ENCODE data around the gene NFATC2IP.

NFATC2IP gene

GRCh38 chr16:29004496-29005139, 53.9 kb downstream of the NFATC2IP start:
- peak; percentile 49 for DNase-seq

GRCh38 chr16:29007730-29008593, 57.2 kb downstream of the NFATC2IP start:
- DNase-seq: peak; percentile 61

DNA sequence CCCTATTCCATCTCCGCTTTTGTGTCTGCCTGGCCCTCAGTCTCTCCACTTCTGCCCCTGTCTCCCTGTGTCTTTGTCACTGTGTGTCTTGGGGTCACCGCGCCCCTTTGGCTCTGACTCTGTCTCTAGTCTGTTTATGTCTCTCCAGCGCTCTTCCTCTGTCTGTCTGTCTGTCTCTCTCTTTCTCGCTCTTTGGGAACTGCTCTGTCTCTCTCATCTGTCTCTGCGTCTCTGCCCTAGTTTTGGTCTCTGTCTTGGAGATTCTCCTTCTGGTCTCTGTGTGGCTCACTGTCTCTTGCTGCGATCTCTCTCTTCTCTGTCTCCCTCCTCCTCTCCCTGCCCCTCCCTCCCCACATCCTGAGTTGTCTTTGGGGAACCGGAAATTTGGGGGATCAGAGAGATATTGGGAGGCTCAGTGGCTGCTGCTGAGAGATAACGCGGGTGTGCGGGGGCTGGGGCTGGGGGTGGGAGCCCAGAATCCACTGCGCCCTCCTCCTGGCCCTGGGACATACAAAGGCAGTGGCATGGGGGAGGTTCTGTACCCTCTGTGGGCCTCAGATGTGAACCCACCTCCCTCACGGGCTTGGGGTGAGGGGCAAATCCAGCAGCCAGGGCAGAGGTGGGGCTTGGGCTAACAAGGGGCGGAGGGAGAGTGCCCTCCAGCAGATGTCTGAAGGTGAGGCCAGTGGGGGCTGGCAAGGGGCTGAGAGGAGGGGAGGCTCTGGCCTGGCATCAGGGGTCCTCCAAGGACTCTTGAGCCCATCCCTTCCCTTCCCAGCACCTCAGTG, 58.5 kb downstream of the NFATC2IP start:
- peak; percentile 24 for DNase-seq

DNA sequence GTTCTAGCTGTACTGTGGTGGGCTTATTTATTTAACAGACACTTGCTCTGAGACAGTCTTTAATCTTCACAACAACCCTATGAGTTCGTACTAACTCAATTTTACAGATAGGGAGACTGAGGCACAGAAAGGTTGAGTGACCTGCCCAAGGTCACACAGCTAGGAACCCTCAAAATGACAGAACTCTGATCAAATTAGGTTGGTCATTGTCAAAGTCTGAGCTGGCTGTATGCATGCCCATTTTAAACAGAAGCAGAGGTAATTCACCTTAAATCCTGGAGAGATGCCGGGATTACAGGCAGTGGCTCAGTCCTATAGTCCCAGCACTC, 59.1 kb downstream of the NFATC2IP start:
- DNase-seq: no peak

DNA sequence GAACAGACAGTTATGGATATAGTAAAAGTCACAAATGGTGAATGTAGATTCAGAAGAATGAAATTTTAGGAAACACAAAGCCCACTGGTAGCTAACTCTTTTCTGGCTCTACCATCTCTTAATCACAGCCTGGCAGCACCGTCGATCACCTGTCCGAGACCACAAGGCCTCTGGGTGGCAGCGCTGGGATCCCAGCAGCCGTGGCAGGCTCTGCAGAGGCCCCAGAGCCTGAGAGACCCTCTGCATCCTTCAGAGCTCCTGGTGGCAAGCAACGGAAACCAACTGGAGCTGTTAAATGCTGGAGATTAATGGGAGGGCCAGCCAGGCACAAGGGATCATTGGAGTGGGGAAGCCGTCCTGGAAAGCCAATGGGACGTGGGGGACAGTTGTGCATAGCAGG, 60.4 kb downstream of the NFATC2IP start:
- no peak for DNase-seq

DNA sequence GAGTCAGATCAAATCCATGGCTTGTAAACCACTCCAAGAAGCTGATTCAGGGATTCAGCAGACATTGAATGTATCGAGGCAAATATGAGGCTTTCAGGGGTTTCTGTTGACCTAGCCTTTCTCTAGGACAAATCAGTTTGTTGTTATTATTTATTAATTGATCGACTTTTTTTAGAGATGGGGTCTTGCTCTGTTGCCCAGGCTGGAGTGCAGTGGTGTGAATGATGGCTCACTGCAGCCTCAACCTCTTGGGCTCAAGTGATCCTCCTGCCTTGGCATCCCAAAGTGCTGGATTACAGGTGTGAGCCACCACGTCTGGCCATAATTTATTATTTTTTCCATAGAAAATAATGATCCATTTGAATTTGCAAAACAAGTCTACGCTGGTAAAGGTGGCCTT, 61.1 kb downstream of the NFATC2IP start:
- DNase-seq: no peak

GRCh38 chr16:29012913-29013553, 62.3 kb downstream of the NFATC2IP start:
- peak; percentile 36 for DNase-seq

DNA sequence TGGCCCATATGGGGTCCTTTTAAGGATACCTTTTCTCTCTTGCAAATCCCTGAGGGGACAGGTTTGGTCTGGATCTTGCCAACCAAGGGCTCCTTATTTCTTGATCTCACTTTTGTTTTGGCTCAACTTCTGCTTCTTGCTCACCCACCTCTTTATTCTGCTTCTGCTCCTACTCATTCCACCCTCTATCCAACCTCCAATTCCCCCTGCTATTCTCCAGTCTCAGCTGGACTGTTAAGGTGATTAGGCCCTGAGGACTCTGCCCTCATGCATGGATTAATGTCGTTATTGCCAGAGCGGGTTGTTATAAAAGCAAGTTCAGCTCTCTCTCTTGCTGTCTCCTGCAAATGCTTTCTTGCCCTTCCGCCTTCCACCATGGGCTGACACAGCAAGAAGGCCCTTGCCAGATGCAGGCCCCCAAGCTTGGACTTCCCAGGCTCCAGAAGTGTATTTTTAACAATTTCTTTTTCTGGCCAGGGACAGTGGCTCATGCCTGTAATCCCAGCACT, 63.9 kb downstream of the NFATC2IP start:
- peak; percentile 50 for DNase-seq

Measured in MV-4-11 (cell line).